NT2/D1 (cell line): ENCODE results near the gene TTC21B.

ENCODE experiments used
- SUZ12 ChIP-seq: IDR thresholded peaks from 2 replicates; pipeline ENCODE4 v1.6.1; 2011; ENCODE audit not compliant: insufficient read length, insufficient read depth; ENCODE audit errors: extremely low read depth
- YY1 ChIP-seq: IDR thresholded peaks from 2 replicates; pipeline ENCODE4 v1.6.1; 2011; ENCODE audit not compliant: insufficient read length, insufficient read depth

GRCh38 chr2:165901620-165902298 lies 51.8 kb downstream of the TTC21B start:
- TF ChIP-seq SUZ12: no peak
- no peak for TF ChIP-seq YY1
